HepG2 (cell line): ENCODE measurements around the gene NARF. TPM values are rescaled to one million over a fixed set of nuclear protein-coding genes. Genes with fewer than 3 reads are reported as not detected.
A peak's percentile ranks its signal among the peaks of the same experiment; 100 is the strongest.

Experiments used
- CBX1 ChIP-seq: IDR thresholded peaks from one replicate; pipeline ENCODE4 v1.6.1; 2016; ENCODE audit warnings: antibody characterized with exemption, low read depth
- CEBPG ChIP-seq: IDR thresholded peaks from 2 replicates; pipeline ENCODE4 v1.6.1; 2016
- JUND ChIP-seq: sonication (generic); formaldehyde crosslinking; IDR thresholded peaks from 2 replicates; pipeline ENCODE4 v1.8.0; 2022; ENCODE audit warnings: mild to moderate bottlenecking, missing genetic modification reagents
- NFAT5 ChIP-seq: sonication (generic); formaldehyde crosslinking; IDR thresholded peaks from 2 replicates; pipeline ENCODE4 v1.4.0; 2020; ENCODE audit warnings: missing genetic modification reagents
- PCBP1 ChIP-seq: fragments of 200-400 bp; formaldehyde crosslinking; IDR thresholded peaks from 2 replicates; pipeline ENCODE4 v1.6.1; 2017; ENCODE audit warnings: mild to moderate bottlenecking, low read depth, low read length, borderline replicate concordance
- SKIL ChIP-seq: sonication (generic); formaldehyde crosslinking; IDR thresholded peaks from 2 replicates; pipeline ENCODE4 v1.8.0; 2022; ENCODE audit warnings: missing genetic modification reagents, mild to moderate bottlenecking, moderate library complexity, borderline replicate concordance
- SOX5 ChIP-seq: IDR thresholded peaks from 2 replicates; pipeline ENCODE4 v1.6.1; 2016; ENCODE audit warnings: borderline replicate concordance
- TP53 ChIP-seq: sonication (generic); formaldehyde crosslinking; conservative IDR thresholded peaks from 2 replicates; pipeline ENCODE4 v1.4.0; 2020; ENCODE audit warnings: missing genetic modification reagents
- ZNF501 ChIP-seq: sonication (generic); formaldehyde crosslinking; IDR thresholded peaks from 2 replicates; pipeline ENCODE4 v1.5.1; 2020; ENCODE audit warnings: mild to moderate bottlenecking, moderate library complexity, missing genetic modification reagents
- ZNF746 ChIP-seq: sonication (generic); formaldehyde crosslinking; IDR thresholded peaks from 2 replicates; pipeline ENCODE4 v1.8.0; 2022; ENCODE audit warnings: mild to moderate bottlenecking, missing genetic modification reagents
- polyA plus RNA-seq, 8 experiments: library from polyadenylated mRNA; depleted of rRNA in 3 of 8; stranded (reverse) in 7 of 8; unstranded in 1 of 8; fragments of >200 nt; fragmentation: Illumina TruSeq in 4 of 8; extraction: Trizol in 4 of 8; gene quantifications; 2 replicates each; pipeline versions ENCODE4 v1.2.1 to v1.2.3, GENCODE V29; 2011 to 2016; ENCODE audit warnings: low read depth in 4 of 8, missing spikeins in 1 of 8, mixed read lengths in 1 of 8; ENCODE audit not compliant: insufficient read depth in 1 of 8
- total RNA-seq, 5 experiments: library from RNA; depleted of rRNA; stranded (reverse); fragments of >200 nt; fragmentation: Illumina TruSeq; extraction: Trizol; gene quantifications; 2 replicates each; pipeline ENCODE4 v1.2.3, GENCODE V29; 2016; ENCODE audit warnings: low read depth in 1 of 5
- TF ChIP-seq, protein P1 (sequence below): sonication (generic); formaldehyde crosslinking; IDR thresholded peaks from 2 replicates; pipeline ENCODE4 v1.4.0; 2020; ENCODE audit warnings: missing genetic modification reagents
- TF ChIP-seq, protein P2 (sequence below): sonication (generic); formaldehyde crosslinking; IDR thresholded peaks from 2 replicates; pipeline ENCODE4 v1.4.0; 2020; ENCODE audit warnings: missing genetic modification reagents

The NARF gene
- total and polyA plus RNA-seq, 2 of the 13 experiments (the other 11 are each of a cell fraction or from before 2014, with no cell fraction given) = 61.1 to 144 TPM

DNA sequence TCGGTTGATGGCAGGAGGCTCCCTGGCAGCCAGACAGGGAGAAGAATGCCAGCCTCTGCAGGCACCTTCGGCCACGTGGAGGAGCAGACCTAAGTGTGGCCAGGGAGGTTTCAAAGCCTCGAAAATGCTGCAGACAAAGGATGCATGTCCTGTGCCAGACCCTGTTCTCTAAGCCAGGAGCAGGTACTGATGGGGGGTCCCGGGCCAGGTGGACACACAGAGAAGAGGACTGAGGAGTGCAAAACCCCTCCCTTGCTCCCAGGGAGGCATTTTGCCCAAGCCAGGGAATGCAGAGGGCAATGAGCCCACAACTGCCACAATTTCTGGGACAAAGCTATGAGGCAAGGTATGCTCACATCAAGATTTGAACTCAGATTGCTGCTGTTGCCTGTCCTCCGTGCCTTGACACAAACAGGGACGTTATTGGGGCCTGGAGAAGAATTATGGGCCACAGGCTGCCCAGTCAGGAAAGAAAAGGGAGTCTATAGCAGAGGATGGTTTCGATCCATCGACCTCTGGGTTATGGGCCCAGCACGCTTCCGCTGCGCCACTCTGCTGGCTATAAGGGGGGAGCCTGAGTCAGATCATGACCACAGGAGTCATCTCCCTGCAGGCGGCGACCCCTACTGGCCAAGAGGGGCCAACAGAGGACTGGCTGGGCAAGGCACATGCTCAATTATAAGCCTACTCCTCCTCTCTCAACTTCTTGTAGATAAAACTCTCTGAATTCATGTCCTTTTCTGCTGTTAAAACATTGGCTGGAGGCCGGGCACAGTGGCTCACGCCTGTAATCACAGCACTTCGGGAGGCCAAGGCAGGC is 35.9 kb downstream of the NARF start (continued):
- TF ChIP-seq JUND (0 out of 2 replicates have a peak, but pooled peaks have one; percentile 9), SOX5 (CRISPR knock-in tag) (peak; percentile 81; the same call in 1 of the 2 replicates), CEBPG (CRISPR knock-in tag) (peak; percentile 73), TP53 (0 out of 2 replicates have a peak, but pooled peaks have one; percentile 58), CBX1 (peak; percentile 97), ZNF501 (CRISPR knock-in tag) (peak; percentile 95), ZNF746 (CRISPR knock-in tag) (peak; percentile 72; the same call in 1 of the 2 replicates), SKIL (CRISPR knock-in tag) (no peak), PCBP1 (no peak), NFAT5 (peak; percentile 39; the same call in 1 of the 2 replicates)
- TF ChIP-seq, protein P1, sequence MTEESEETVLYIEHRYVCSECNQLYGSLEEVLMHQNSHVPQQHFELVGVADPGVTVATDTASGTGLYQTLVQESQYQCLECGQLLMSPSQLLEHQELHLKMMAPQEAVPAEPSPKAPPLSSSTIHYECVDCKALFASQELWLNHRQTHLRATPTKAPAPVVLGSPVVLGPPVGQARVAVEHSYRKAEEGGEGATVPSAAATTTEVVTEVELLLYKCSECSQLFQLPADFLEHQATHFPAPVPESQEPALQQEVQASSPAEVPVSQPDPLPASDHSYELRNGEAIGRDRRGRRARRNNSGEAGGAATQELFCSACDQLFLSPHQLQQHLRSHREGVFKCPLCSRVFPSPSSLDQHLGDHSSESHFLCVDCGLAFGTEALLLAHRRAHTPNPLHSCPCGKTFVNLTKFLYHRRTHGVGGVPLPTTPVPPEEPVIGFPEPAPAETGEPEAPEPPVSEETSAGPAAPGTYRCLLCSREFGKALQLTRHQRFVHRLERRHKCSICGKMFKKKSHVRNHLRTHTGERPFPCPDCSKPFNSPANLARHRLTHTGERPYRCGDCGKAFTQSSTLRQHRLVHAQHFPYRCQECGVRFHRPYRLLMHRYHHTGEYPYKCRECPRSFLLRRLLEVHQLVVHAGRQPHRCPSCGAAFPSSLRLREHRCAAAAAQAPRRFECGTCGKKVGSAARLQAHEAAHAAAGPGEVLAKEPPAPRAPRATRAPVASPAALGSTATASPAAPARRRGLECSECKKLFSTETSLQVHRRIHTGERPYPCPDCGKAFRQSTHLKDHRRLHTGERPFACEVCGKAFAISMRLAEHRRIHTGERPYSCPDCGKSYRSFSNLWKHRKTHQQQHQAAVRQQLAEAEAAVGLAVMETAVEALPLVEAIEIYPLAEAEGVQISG (CRISPR knock-in tag) = peak; percentile 71
- TF ChIP-seq, protein P2, sequence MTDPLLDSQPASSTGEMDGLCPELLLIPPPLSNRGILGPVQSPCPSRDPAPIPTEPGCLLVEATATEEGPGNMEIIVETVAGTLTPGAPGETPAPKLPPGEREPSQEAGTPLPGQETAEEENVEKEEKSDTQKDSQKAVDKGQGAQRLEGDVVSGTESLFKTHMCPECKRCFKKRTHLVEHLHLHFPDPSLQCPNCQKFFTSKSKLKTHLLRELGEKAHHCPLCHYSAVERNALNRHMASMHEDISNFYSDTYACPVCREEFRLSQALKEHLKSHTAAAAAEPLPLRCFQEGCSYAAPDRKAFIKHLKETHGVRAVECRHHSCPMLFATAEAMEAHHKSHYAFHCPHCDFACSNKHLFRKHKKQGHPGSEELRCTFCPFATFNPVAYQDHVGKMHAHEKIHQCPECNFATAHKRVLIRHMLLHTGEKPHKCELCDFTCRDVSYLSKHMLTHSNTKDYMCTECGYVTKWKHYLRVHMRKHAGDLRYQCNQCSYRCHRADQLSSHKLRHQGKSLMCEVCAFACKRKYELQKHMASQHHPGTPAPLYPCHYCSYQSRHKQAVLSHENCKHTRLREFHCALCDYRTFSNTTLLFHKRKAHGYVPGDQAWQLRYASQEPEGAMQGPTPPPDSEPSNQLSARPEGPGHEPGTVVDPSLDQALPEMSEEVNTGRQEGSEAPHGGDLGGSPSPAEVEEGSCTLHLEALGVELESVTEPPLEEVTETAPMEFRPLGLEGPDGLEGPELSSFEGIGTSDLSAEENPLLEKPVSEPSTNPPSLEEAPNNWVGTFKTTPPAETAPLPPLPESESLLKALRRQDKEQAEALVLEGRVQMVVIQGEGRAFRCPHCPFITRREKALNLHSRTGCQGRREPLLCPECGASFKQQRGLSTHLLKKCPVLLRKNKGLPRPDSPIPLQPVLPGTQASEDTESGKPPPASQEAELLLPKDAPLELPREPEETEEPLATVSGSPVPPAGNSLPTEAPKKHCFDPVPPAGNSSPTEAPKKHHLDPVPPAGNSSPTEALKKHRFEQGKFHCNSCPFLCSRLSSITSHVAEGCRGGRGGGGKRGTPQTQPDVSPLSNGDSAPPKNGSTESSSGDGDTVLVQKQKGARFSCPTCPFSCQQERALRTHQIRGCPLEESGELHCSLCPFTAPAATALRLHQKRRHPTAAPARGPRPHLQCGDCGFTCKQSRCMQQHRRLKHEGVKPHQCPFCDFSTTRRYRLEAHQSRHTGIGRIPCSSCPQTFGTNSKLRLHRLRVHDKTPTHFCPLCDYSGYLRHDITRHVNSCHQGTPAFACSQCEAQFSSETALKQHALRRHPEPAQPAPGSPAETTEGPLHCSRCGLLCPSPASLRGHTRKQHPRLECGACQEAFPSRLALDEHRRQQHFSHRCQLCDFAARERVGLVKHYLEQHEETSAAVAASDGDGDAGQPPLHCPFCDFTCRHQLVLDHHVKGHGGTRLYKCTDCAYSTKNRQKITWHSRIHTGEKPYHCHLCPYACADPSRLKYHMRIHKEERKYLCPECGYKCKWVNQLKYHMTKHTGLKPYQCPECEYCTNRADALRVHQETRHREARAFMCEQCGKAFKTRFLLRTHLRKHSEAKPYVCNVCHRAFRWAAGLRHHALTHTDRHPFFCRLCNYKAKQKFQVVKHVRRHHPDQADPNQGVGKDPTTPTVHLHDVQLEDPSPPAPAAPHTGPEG (CRISPR knock-in tag) = peak; percentile 69; the same call in 1 of the 2 replicates
